ENCODE results near the gene GCAT. TPM values are rescaled to one million over a fixed set of nuclear protein-coding genes. Genes with fewer than 3 reads are reported as not detected.

Gene GCAT
- total and polyA plus RNA-seq, 9 of the 15 experiments (the other 6 are each of a cell fraction or from before 2014, with no cell fraction given) = 1.9 to 69.9 (median 26.4) TPM

DNA sequence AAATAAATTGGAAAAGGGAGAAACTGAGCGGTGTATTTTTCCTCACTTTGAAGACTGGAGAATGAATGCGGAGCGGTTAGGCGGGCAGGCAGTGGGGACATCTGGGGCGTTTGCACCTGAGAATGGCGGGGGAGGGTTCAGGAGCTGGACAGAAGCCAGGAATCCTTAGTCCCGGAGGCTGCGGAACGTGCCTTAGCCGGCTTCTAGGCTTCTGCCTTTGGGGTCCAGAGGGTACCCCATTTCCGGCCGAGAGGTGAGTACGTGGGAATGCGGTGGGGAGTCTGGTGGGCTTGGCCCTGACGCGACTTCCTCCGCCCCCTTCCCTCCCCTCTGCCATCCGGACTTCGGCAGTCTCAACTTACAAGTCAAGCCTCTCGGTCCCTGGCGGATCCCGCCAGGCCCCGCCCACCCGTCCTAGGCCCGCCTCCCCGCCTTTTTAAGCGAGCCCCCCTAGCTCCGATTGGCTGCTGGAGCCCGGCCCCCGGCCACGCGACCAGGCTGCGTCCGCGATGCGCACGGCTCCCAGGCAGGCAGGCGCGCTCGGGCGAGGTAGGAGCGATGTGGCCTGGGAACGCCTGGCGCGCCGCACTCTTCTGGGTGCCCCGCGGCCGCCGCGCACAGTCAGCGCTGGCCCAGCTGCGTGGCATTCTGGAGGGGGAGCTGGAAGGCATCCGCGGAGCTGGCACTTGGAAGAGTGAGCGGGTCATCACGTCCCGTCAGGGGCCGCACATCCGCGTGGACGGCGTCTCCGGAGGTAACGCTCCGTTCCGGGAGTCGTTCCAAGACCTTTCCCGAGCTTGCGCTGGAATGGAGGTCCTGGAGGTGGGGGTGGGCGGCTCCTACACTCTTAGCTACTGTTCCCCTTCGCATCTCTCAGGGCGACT lies at the start of gene GCAT (continued):
- TF ChIP-seq, protein P1, sequence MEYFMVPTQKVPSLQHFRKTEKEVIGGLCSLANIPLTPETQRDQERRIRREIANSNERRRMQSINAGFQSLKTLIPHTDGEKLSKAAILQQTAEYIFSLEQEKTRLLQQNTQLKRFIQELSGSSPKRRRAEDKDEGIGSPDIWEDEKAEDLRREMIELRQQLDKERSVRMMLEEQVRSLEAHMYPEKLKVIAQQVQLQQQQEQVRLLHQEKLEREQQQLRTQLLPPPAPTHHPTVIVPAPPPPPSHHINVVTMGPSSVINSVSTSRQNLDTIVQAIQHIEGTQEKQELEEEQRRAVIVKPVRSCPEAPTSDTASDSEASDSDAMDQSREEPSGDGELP (CRISPR knock-in tag; IDR thresholded peaks at IDR 0.05; ENCODE audit: borderline replicate concordance) = peak; percentile 49; the same call in 1 of the 2 replicates
- no peak for TF ChIP-seq ZNF347 (CRISPR knock-in tag; IDR thresholded peaks at IDR 0.05; ENCODE audit: low read depth)
- no peak for TF ChIP-seq HOXB6 (CRISPR knock-in tag; IDR thresholded peaks at IDR 0.05; ENCODE audit: borderline replicate concordance)
- TF ChIP-seq, protein P2, sequence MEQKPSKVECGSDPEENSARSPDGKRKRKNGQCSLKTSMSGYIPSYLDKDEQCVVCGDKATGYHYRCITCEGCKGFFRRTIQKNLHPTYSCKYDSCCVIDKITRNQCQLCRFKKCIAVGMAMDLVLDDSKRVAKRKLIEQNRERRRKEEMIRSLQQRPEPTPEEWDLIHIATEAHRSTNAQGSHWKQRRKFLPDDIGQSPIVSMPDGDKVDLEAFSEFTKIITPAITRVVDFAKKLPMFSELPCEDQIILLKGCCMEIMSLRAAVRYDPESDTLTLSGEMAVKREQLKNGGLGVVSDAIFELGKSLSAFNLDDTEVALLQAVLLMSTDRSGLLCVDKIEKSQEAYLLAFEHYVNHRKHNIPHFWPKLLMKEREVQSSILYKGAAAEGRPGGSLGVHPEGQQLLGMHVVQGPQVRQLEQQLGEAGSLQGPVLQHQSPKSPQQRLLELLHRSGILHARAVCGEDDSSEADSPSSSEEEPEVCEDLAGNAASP (IDR thresholded peaks at IDR 0.05) = no peak
- TF ChIP-seq, protein P3, sequence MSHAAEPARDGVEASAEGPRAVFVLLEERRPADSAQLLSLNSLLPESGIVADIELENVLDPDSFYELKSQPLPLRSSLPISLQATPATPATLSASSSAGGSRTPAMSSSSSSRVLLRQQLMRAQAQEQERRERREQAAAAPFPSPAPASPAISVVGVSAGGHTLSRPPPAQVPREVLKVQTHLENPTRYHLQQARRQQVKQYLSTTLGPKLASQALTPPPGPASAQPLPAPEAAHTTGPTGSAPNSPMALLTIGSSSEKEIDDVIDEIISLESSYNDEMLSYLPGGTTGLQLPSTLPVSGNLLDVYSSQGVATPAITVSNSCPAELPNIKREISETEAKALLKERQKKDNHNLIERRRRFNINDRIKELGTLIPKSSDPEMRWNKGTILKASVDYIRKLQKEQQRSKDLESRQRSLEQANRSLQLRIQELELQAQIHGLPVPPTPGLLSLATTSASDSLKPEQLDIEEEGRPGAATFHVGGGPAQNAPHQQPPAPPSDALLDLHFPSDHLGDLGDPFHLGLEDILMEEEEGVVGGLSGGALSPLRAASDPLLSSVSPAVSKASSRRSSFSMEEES (CRISPR knock-in tag; IDR thresholded peaks at IDR 0.05) = no peak
- peak; percentile 62 for TF ChIP-seq TBP (optimal IDR thresholded peaks at IDR 0.05; ENCODE audit: low read depth, low read length)
- peak; percentile 73 for TF ChIP-seq ATF7 (IDR thresholded peaks at IDR 0.05)
- TF ChIP-seq, protein P4, sequence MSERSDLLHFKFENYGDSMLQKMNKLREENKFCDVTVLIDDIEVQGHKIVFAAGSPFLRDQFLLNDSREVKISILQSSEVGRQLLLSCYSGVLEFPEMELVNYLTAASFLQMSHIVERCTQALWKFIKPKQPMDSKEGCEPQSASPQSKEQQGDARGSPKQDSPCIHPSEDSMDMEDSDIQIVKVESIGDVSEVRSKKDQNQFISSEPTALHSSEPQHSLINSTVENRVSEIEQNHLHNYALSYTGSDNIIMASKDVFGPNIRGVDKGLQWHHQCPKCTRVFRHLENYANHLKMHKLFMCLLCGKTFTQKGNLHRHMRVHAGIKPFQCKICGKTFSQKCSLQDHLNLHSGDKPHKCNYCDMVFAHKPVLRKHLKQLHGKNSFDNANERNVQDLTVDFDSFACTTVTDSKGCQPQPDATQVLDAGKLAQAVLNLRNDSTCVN (CRISPR knock-in tag; IDR thresholded peaks at IDR 0.05) = no peak
- TF ChIP-seq ATF1 (CRISPR knock-in tag; IDR thresholded peaks at IDR 0.05) = peak; percentile 46; the same call in 1 of the 2 replicates
- TF ChIP-seq ATF1 (tag; IDR thresholded peaks at IDR 0.05) = peak; percentile 90
- TF ChIP-seq ETV5 (CRISPR knock-in tag; IDR thresholded peaks at IDR 0.05; ENCODE audit: low read depth) = peak; percentile 51; the same call in 1 of the 2 replicates
- TF ChIP-seq BRD9 (IDR thresholded peaks at IDR 0.05; ENCODE audit: low read depth, partially characterized antibody) = peak; percentile 53
- TF ChIP-seq ZNF316 (IDR thresholded peaks at IDR 0.05) = peak; percentile 42
- no peak for TF ChIP-seq MEF2D (tag; conservative IDR thresholded peaks at IDR 0.05; ENCODE audit: low read depth)
- TF ChIP-seq ZNF707 (CRISPR knock-in tag; conservative IDR thresholded peaks at IDR 0.05) = no peak
